Inflammatory macrophage treated with lipopolysaccharide for 4 hours (primary cell): ENCODE results near the gene PPP3CA.
A peak's percentile ranks its signal among the peaks of the same experiment; 100 is the strongest.

Source experiments
- DNase-seq: peaks from one replicate; pipeline ENCODE4 v3.0.0-alpha.2; 2020

PPP3CA gene

GRCh38 chr4:101081695-101082369 lies 265.5 kb downstream of the PPP3CA start:
- no peak for DNase-seq

DNA sequence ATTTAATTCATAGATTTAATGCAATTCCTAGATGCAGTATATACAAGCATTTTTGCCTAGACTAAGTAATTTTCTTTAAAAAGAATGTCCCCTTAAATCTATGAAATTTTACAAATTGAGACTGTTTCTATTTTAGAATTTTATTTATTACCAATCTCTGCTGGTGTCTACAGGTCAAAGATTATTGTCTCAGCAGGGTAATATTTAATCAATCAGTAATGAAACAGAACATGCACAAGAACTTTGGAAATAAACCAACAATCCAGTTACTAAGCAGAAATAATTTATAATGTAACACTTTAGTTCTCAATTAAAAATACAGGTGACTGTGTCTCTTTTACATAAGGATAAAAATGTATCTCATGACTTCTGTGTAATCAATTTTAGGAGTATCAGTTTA lies 266.2 kb downstream of the PPP3CA start:
- DNase-seq: no peak

DNA sequence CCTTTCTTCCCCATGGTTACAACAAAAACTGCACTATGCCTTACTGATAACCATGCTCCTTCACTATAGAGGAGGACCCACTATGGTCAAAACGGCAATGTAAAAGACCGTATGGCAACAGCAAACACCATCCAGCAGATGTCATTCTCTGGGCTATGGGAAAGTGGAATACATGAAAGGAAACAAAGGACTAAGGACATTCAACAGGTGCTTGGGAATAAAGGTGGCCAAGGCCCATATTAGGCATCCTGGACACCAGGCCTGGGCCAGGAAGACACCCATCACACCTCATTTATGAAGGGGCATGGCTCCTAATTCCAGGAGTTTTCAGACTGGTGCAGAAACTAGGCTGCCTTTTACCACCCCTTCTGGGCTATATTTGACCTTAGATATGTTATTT lies 268.4 kb downstream of the PPP3CA start:
- DNase-seq: no peak

GRCh38 chr4:101076032-101076431 lies 271.3 kb downstream of the PPP3CA start:
- no peak for DNase-seq

GRCh38 chr4:101075536-101075935 lies 271.8 kb downstream of the PPP3CA start:
- peak; percentile 65 for DNase-seq

DNA sequence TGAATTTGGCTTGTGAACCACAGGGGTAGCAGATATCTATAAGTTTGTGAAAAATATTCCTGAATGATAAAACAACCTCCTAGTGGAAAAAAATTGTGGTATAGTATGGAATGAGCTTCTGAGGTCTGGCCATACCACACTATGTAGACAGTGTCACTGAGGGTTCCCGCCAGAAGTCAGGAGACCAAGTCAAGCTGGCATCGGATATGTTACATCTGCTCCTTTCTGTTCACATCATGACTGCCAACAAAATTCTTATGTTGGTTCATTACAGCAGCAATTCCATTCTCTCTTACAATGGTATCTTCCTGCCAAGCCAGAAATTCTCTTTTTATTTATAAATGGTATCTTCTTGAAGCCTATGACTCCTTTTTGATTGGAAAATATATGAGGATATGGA lies 273.0 kb downstream of the PPP3CA start:
- no peak for DNase-seq

GRCh38 chr4:101071241-101071640 lies 276.1 kb downstream of the PPP3CA start:
- DNase-seq: no peak

GRCh38 chr4:101068115-101068514 lies 279.2 kb downstream of the PPP3CA start:
- DNase-seq: no peak

DNA sequence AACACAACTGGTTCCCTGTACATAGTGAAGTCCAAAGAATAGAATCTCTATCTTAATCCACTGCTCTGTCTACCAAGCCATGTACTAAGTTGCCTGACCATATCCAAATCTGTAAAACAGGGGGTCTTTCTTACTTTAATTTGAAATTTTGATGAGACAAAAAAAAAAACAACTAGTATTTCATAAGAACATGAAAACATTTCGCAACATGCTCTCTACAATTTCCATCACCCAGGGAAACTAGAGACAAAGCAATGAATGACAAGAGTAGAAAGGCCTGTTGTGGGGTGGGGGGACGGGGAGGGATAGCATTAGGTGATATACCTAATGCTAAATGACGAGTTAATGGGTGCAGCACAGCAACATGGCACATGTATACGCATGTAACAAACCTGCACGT lies 279.9 kb downstream of the PPP3CA start:
- no peak for DNase-seq

DNA sequence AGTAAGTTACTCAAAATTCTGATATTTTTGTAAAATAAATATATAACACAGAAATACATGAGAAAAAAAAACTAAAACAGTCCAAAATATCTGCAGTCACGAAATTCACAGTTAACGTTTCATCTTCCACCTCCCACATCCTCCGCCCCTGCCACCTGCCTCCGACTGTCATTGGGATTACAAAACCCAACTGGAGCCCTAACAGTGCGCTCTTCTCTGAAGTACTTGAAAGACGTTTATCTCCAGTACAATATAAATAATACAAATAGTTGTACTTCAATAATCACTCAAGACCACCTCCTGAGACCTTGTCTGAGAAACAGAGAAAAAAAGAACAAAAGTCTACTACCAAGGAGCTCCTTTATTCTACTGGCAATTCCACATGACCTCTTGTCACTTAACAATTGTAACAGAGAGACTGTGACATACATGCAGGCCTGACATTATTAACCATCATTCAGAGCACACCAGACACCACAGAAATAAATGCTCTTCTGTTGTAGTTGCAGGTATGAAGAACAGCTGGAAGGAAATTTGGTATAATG lies 280.6 kb downstream of the PPP3CA start:
- no peak for DNase-seq

DNA sequence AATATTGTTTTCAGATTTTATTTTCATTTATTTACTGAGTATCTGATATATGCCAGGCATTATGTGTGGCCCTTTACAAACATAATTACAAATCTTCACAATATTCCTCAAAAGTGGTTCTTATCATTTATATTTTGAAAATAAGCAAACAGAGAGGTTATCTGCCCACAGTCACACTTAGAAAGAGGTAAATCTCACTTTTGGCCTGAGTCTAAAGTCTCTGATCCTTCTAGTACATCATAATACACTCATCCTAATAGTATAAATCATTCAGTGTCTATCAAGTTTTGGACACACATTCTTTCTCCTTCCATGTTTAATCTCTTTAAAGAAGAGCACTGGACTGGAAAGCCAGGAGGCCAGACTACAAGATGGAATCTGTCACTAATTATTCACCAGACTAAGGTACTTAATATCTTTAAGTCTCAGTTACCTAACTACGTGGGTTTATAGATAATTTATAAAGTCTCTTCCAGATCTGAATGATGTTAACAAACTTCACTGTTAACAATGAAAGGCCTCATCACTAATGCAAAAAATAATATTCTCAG lies 281.3 kb downstream of the PPP3CA start:
- DNase-seq: no peak

GRCh38 chr4:101065346-101065745 lies 282.0 kb downstream of the PPP3CA start:
- no peak for DNase-seq

DNA sequence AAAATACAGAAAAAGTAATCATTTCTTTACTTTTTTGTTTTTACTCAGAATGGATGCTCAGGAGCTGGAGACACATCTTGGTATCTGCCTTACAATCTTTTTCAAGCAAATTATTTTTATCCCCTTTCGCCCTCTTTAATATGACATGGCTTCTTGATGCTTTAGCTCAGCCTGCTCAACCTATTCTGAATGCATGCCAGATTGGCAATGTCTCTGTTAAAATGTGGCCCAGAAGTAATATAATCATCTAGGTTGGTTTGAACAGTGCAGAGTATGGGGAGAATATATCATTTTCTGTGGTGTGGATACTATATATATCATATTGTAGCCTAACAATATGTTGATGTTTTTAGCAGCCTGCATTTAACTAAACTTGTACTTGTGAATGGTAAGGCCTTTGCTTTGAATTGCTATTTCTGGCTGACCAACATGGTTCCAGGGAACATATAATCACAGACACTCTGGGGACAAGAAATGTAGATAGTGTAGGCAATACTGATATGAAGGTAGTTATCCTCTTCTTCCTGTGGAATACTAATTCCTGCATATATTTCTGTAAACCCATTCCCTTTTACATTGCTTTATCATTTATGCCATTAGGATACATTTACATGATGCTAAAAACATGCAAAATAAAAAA lies 282.7 kb downstream of the PPP3CA start:
- no peak for DNase-seq

GRCh38 chr4:101055392-101055791 lies 291.9 kb downstream of the PPP3CA start:
- no peak for DNase-seq

DNA sequence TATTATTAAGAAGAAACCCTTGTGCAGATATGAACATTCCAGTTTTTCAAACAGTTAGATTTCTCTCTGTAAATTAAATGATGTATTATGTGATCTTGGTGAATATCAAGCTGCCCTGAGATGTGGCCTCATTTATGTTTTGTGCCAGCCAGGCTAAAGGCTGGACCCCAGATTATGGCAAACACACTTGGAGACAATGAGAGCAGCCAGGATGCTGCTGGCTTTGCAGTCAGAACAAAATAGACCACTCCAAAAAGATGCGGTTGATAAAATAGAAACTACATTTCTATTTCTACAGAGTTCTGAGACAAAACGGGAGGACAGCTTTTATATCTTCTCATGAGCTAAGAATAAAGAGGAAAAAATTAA lies 296.5 kb downstream of the PPP3CA start:
- DNase-seq: no peak

DNA sequence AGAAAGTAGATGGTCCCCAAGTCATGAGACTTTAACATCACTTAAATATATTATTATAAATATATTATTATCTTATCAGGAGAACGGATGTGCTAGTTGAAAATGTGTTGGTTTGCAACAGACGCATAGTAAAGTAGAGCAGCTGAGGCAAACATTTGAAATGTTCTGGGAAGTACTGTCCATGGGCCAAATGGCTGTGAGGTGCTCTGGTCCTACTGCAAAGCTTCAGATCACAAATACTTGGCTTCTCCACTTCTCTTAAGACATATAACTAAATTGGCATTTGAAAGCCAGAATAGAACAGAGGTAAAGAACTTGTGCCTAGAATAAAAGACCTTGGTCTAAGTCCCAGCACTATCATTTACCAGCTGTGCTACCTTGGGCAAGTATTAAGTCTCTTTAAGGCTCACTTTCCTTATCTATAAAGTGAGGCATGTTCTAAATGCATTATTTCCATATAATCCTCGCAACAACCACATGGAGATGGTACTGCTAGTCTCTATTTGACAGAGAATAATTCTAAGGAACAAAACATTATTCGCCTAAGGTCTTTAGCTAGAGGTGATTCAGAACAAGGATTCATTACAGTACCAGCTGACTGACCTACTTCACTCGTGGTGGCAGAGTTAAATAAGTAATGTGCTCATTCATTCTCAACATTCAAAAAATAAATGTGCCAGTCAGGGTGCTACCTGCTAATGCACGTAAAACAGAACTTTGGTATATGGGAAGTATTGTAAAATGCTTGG lies 297.1 kb downstream of the PPP3CA start:
- DNase-seq: no peak

GRCh38 chr4:101049549-101050001 lies 297.8 kb downstream of the PPP3CA start:
- DNase-seq: no peak

GRCh38 chr4:101044766-101045165 lies 302.6 kb downstream of the PPP3CA start:
- no peak for DNase-seq

DNA sequence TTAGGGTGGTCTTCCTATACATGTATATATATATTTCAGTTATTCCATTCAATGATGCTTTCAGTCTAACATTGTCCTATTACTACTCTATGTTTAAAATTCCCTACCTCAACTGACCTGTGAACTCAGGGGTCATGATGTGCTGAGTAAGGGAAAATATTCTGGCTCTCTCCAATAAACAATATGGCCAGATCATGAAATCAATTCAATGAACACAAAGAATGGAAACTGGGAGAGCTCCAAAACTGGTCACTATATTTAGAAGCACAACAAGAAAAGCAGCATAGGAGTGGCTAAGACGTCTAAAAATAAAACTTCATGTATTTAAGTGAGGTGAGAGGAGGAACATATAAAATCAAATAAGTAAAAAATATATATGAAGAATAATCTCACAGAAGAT lies 304.5 kb downstream of the PPP3CA start:
- no peak for DNase-seq

DNA sequence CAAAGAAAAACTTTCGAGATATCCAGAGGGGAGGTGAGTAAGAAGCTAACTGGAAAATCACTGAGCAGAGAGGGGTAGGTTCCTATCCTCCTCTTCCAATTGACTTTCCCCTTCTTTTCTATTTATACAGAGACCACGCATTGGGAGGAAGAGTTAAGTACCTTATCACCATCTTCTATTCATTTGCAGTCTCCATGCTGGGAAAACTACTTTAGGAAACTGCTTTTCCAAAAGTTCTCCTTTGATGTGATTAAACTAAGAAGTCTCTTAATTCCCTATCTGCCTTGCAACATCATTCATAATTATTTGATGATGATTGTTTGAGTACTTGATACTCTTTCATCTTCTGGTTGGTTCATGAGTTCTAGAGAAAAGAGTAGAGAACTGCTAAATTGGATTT lies 306.6 kb downstream of the PPP3CA start:
- DNase-seq: no peak

- DNase-seq: no peak
Measured at GRCh38 chr4:101039367-101039766, 308.0 kb downstream of the PPP3CA start.

DNA sequence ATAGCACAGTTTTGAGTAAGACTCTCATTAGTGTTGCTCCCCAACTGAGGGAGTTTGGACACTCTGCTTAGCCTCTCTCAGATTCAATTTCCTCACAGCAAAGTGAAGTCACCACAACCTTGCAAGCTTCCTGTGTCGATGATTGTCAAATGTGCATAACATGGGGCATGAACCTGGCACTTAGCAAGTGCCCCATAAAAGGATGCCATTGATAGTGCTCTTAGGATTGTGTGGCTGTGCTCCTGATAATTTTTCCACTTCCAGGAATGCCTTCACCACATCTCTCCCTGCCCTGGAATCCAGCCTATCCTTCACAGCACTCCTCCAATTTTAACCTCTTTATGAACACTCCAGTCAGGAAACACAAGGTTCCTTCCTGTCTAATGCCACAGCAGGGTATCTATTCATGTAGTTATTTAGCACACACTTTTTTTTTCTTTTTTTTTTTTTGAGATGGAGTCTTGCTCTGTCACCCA lies 309.4 kb downstream of the PPP3CA start:
- no peak for DNase-seq

GRCh38 chr4:101037249-101037648 lies 310.1 kb downstream of the PPP3CA start:
- no peak for DNase-seq
